Endothelial cell of umbilical vein (primary cell): ENCODE measurements around the gene CAMK2D. TPM values are rescaled to one million over a fixed set of nuclear protein-coding genes. Genes with fewer than 3 reads are reported as not detected.

Experiments
- BruUV-seq: library from RNA; stranded (reverse); fragments of 400-500 nt; replicated peaks from 2 replicates; lab custom pipeline; 2021; lab: Mats Ljungman, UMichigan
- CTCF ChIA-PET: fragments of 300-600, 350-600 bp; sonication (Branson Sonifier 250); formaldehyde crosslinking; loops from one replicate; lab custom pipeline; 2021; ENCODE audit warnings: antibody characterized with exemption, inconsistent platforms; lab: Charles Lee
- POLR2A ChIA-PET: fragments of 300-600, 350-600 bp; sonication (Branson Sonifier 250); formaldehyde crosslinking; loops from one replicate; lab custom pipeline; 2021; ENCODE audit warnings: antibody characterized with exemption, inconsistent platforms; lab: Charles Lee
- DNase-seq: peaks from one replicate; pipeline ENCODE4 v3.0.0-alpha.2; 2011; ENCODE audit warnings: low read depth, low spot score
- FAIRE-seq: peaks from 2 replicates; lab custom pipeline; 2011; peaks lifted over from hg19 to GRCh38; lab: Jason Lieb, UNC
- H2AFZ ChIP-seq: 2 replicates; pipeline ENCODE4 v1.6.0; 2012; ENCODE audit warnings: low read depth, low read length, control low read depth, inconsistent platforms
- H3K27ac ChIP-seq: 2 replicates; pipeline ENCODE4 v1.5.1; 2011; ENCODE audit warnings: low read depth, mild to moderate bottlenecking, control low read depth, low read length, moderate library complexity; ENCODE audit not compliant: insufficient read depth
- H3K27me3 ChIP-seq, 2 experiments: 2 replicates each; pipeline versions ENCODE4 v1.6.0 to v1.6.1; 2011; ENCODE audit warnings: low read length in 2 of 2, mixed read lengths in 1 of 2; ENCODE audit not compliant: control insufficient read depth in 2 of 2, insufficient read depth in 2 of 2
- H3K36me3 ChIP-seq, 2 experiments: 2 replicates in 1 of 2; 3 replicates in 1 of 2; pipeline ENCODE4 v1.5.1; 2011; ENCODE audit warnings: low read length in 2 of 2, mild to moderate bottlenecking in 1 of 2, moderate library complexity in 1 of 2; ENCODE audit not compliant: control insufficient read depth in 2 of 2, insufficient read depth in 2 of 2; ENCODE audit errors: extremely low read depth in 1 of 2
- H3K4me1 ChIP-seq: 3 replicates; pipeline ENCODE4 v1.5.1; 2011; ENCODE audit warnings: mild to moderate bottlenecking, low read length; ENCODE audit not compliant: control insufficient read depth, insufficient read depth; ENCODE audit errors: extremely low read depth
- H3K4me2 ChIP-seq: 2 replicates; pipeline ENCODE4 v1.6.1; 2011; ENCODE audit warnings: low read length, control low read depth, mixed read lengths; ENCODE audit not compliant: insufficient read depth
- H3K4me3 ChIP-seq, 3 experiments: fragments of 200-600 bp in 1 of 3; sonication (generic), shearing (Covaris generic) in 1 of 3; replicated peaks in 1 of 3; 2 replicates each; pipeline ENCODE4 v1.5.1; 2011 to 2016; ENCODE audit warnings: control low read depth in 3 of 3, low read length in 3 of 3, mild to moderate bottlenecking in 2 of 3, inconsistent platforms in 1 of 3, low read depth in 1 of 3, moderate library complexity in 1 of 3; ENCODE audit not compliant: insufficient read depth in 1 of 3
- H3K79me2 ChIP-seq: 2 replicates; pipeline ENCODE4 v1.6.0; 2012; ENCODE audit warnings: low read length, inconsistent platforms; ENCODE audit not compliant: control insufficient read depth, insufficient read depth
- H3K9ac ChIP-seq: replicated peaks from 2 replicates; pipeline ENCODE3; 2011; ENCODE audit warnings: low read length, control low read depth; ENCODE audit not compliant: insufficient read depth; ENCODE audit errors: extremely low read depth
- H3K9me1 ChIP-seq: replicated peaks from 3 replicates; pipeline ENCODE4 v1.6.0; 2011; ENCODE audit warnings: mild to moderate bottlenecking, low read length; ENCODE audit not compliant: control insufficient read depth, insufficient read depth; ENCODE audit errors: extremely low read depth
- H3K9me3 ChIP-seq: replicated peaks from 2 replicates; pipeline ENCODE4 v1.5.1; 2012; ENCODE audit warnings: low read length, inconsistent platforms; ENCODE audit not compliant: control insufficient read depth, insufficient read depth
- H4K20me1 ChIP-seq: replicated peaks from 2 replicates; pipeline ENCODE3; 2011; ENCODE audit warnings: mild to moderate bottlenecking, low read length; ENCODE audit not compliant: control insufficient read depth, insufficient read depth; ENCODE audit errors: extremely low read depth
- EZH2 ChIP-seq: IDR thresholded peaks from 2 replicates; pipeline ENCODE4 v1.6.1; 2012; ENCODE audit warnings: borderline replicate concordance, low read depth, mild to moderate bottlenecking, moderate library complexity, low read length, inconsistent platforms; ENCODE audit not compliant: severe bottlenecking
- FOS ChIP-seq: IDR thresholded peaks from 2 replicates; pipeline ENCODE4 v1.6.1; 2011; ENCODE audit warnings: mild to moderate bottlenecking, low read length, moderate library complexity, borderline replicate concordance; ENCODE audit not compliant: insufficient read depth
- GATA2 ChIP-seq: IDR thresholded peaks from 2 replicates; pipeline ENCODE4 v1.7.0; 2011; ENCODE audit warnings: low read depth, mild to moderate bottlenecking, moderate library complexity, mixed read lengths, low read length; ENCODE audit not compliant: insufficient read length, insufficient read depth
- JUN ChIP-seq: IDR thresholded peaks from 2 replicates; pipeline ENCODE4 v1.6.1; 2011; ENCODE audit warnings: borderline replicate concordance, low read depth; ENCODE audit not compliant: insufficient read length, insufficient read depth
- MYC ChIP-seq: IDR thresholded peaks from one replicate; pipeline ENCODE4 v1.6.1; 2011; ENCODE audit warnings: mild to moderate bottlenecking, low read depth, low read length
- POLR2A ChIP-seq: IDR thresholded peaks from 2 replicates; pipeline ENCODE4 v1.6.1; 2012; ENCODE audit warnings: low read depth, mild to moderate bottlenecking, control low read depth, low read length
- POLR2AphosphoS5 ChIP-seq: IDR thresholded peaks from 2 replicates; pipeline ENCODE4 v1.6.1; 2012; ENCODE audit warnings: low read depth, mild to moderate bottlenecking, control low read depth, low read length, moderate library complexity; ENCODE audit not compliant: insufficient read depth
- dilution Hi-C: fragments of 300-500 bp; cut with MboI; formaldehyde crosslinking; loops from one replicate; pipeline ENCODE4 v1.15.0; 2019; ENCODE audit warnings: low sequenced_read_pairs; ENCODE audit not compliant: extremely low pct_ligation_motif_present
- intact Hi-C: fragments of 100-400 bp; cut with micrococcal nuclease; formaldehyde crosslinking; loops from one replicate; pipeline ENCODE4 v1.10.0; 2022
- polyA plus RNA-seq, 4 experiments: library from polyadenylated mRNA; depleted of rRNA in 3 of 4; stranded (reverse) in 3 of 4; unstranded in 1 of 4; fragments of >200 nt; gene quantifications; 2 replicates each; pipeline versions ENCODE4 v1.2.1 to v1.2.3, GENCODE V29; 2011 to 2012; ENCODE audit warnings: missing spikeins in 1 of 4
- total RNA-seq: library from RNA; stranded (reverse); gene quantifications from 2 replicates; pipeline ENCODE4 v1.2.3, GENCODE V29; 2021
- TF ChIP-seq, protein P1 (sequence below): IDR thresholded peaks from 2 replicates; pipeline ENCODE4 v1.6.1; 2011; ENCODE audit not compliant: insufficient read depth, insufficient read length
- TF ChIP-seq, protein P2 (sequence below), 2 donors: IDR thresholded peaks; 1 replicate in 1 of 2; 2 replicates in 1 of 2; pipeline ENCODE4 v1.5.1; 2011; ENCODE audit warnings: low read length in 2 of 2, mild to moderate bottlenecking in 2 of 2, moderate library complexity in 2 of 2, control low read depth in 1 of 2, inconsistent platforms in 1 of 2, low read depth in 1 of 2; ENCODE audit not compliant: insufficient read depth in 1 of 2; ENCODE audit errors: extremely low read depth in 1 of 2

The CAMK2D gene
- total and polyA plus RNA-seq, 2 donors (not counting 3 experiments of a cell fraction or from before 2014, with no cell fraction given): 10.4 to 30.7 TPM

DNA sequence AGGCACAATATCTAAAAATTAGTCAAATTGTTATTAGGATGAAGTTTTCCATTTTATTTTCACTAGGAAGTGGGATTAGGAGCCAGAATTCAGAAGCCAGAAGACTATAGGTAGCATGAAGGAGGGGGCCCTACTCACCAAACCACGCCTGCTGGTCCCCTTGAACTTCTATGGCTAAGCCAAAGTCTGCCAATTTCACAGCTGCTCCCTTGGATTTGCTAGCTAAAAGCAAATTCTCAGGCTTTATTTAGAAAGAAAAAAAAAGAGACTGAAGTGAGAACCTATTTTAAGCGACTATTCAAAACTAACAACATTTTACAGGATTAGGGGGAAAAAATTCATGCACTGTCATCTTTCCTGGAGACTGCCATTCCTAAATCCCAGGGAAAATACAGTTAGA is 224.3 kb downstream of the CAMK2D start:
- Histone ChIP-seq H2AFZ (no peak overlapping the region), H3K27me3 (no peaks in the 10 kb centered on the region), H3K4me2 (no peak overlapping the region), H3K4me1 (no peaks in the 10 kb centered on the region), H3K9ac (no peak overlapping the region), H3K9me1 (no peaks in the 10 kb centered on the region), H3K9me3 (no peaks in the 10 kb centered on the region), H3K36me3 (no peaks in the 10 kb centered on the region), H3K27ac (no peak overlapping the region), H4K20me1 (no peaks in the 10 kb centered on the region), H3K79me2 (no peaks in the 10 kb centered on the region), H3K4me3 (no peak overlapping the region)
- DNase-seq: no peak
- no peak for TF ChIP-seq JUN
- no peak for TF ChIP-seq GATA2
- TF ChIP-seq POLR2AphosphoS5: no peak
- TF ChIP-seq MYC: no peak
- TF ChIP-seq EZH2: no peak
- no peak for TF ChIP-seq POLR2A
- no peak for TF ChIP-seq FOS
- TF ChIP-seq, protein P1, sequence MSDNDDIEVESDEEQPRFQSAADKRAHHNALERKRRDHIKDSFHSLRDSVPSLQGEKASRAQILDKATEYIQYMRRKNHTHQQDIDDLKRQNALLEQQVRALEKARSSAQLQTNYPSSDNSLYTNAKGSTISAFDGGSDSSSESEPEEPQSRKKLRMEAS: no peak
- TF ChIP-seq, protein P2, sequence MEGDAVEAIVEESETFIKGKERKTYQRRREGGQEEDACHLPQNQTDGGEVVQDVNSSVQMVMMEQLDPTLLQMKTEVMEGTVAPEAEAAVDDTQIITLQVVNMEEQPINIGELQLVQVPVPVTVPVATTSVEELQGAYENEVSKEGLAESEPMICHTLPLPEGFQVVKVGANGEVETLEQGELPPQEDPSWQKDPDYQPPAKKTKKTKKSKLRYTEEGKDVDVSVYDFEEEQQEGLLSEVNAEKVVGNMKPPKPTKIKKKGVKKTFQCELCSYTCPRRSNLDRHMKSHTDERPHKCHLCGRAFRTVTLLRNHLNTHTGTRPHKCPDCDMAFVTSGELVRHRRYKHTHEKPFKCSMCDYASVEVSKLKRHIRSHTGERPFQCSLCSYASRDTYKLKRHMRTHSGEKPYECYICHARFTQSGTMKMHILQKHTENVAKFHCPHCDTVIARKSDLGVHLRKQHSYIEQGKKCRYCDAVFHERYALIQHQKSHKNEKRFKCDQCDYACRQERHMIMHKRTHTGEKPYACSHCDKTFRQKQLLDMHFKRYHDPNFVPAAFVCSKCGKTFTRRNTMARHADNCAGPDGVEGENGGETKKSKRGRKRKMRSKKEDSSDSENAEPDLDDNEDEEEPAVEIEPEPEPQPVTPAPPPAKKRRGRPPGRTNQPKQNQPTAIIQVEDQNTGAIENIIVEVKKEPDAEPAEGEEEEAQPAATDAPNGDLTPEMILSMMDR (IDR thresholded peaks at IDR 0.05; ENCODE audit: extremely low read depth in 1 of 2, insufficient read depth in 1 of 2, low read depth in 1 of 2, low read length in 2 of 2): no peak
- BruUV-seq: no TSS peak
- FAIRE-seq: no peak
- ChIA-PET POLR2A (no interaction called here), CTCF (interaction anchor here (1.7 kb wide), 1 partner anchor 11 kb away, joined by 4 read pairs; no protein-coding TSS in a partner anchor)
- intact Hi-C loops: no loop called here
- dilution Hi-C loops: no loop called here
